GM18951 (cell line): Measurements from ENCODE around the gene FOXO3B.
"Not testable (repeated sequence)": the region's sequence is repeated elsewhere in the genome, so short reads cannot be mapped to it uniquely, and the experiment has no call there.

Source experiments
- in situ Hi-C: fragments of 300-500 bp; cut with MboI; formaldehyde crosslinking; loops from one replicate; pipeline ENCODE4 v1.12.0; 2022; ENCODE audit warnings: low sequenced_read_pairs, mixed read lengths, inconsistent platforms; ENCODE audit not compliant: unreplicated experiment

The FOXO3B gene

DNA sequence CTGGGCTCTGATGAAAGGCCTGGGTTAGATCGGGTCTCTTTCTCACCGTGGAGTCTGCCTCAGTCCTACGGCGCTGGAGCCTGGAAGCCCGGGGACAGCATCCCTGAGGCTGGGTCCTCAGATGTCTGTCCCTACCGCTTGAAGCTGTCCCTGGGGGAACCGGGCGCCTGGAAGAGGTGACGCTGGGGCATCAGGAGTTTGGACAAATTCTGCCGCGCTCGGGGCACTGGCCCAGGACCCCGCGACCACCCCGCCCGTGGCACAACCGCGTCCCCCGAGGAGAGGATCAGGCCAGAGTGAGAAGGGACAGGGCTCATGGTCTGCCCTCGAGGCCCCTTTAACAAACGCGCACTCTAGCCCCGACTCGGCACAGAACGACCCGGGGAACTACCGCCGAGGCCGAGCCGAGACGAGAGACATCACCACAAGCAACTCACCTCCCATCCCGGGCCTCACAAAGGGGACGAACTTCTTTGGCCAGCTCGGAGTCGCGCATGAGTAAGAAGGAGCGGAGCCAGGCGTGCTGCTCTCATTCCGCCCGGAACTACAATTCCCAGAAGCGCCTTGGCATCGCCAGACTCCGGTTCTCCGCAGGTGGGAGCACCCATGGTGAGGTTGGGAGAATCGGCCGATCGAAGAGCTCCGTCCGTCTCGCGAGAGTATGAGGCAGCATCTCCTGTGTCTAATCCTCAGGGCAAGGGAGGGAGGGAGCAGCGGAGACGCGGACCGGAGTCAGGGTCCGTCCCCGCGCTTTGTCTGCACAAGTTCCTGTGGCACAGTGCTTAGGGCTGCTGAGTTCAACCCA is at the start of gene FOXO3B:
TSS of gene FOXO3B (minus strand) at position 548 of the 805 bp plus-strand sequence. CDS start 663 bp downstream, outside the sequence.
- in situ Hi-C loops = not testable (repeated sequence)

DNA sequence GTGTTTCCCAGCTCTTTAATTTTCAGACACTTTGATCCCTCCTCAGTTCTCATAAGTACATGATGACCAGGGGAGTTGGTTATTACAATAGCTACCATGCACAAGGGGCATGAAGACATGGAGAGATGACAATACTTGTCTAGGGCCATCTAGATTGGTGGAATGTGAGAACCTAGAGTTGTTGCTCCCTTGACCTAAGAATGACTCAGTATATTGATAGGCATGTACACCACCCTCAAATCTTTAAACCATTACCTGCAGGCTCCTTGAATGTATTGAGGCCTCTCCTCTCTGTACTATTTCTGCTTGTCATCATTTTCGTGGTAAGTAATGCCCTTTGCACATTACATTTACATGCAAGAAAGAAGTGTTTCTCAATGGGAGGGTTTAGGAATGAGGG is 41.4 kb upstream of the FOXO3B start:
- in situ Hi-C loops = not testable (repeated sequence)

DNA sequence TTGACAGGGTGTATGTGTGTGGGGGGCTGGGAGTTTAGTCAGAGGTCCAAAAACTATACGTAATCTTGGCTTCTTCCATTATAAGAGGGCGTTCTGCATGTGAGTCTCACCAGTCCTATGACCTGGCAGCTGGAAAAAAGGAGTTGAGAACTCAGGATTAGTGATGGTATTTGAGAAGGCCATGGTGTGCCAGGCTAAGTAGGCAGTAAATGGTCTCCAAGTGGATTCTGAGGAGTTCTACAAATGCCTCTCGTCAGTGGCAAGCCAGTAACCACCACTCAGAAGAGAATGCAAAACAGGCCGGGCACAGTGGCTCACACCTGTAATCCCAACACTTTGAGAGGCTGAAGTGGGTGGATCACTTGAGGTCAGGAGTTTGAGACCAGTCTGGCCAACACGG is 40.5 kb upstream of the FOXO3B start:
- in situ Hi-C loops = not testable (repeated sequence)

DNA sequence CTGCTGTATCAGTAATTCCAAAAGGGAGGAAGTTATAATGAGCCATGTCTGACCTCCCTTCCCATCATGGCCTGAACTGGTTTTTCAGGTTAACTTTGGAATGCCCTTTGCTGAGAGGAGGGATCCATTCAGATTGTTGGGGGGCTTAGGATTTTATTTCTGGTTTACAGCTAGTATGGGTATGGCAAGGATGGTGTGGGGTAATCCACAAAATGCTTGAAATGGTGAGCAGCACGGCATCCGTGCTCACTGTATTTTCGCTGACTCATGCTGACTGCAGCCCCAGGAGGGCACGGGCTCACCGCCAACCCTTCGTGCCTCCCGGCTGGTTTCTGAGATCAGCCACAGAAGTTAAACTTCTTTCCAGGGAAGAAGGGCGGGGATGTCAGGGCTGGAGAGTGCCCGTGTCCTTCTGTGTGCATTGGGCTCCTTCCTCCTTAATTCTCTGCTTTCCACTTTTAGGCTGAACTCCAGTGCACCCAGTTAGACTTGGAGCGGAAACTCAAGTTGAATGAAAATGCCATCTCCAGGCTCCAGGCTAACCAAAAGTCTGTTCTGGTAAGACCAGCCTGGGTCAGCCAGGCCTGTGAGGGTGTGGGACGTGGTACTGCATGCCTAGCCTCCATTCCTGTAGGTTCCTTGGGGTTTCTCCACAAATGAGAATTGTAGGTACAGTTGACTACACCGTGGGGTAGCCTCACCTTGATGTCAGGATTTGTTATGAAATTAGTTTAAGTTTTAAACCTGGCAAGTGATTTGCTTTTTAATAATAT is 39.8 kb upstream of the FOXO3B start:
- in situ Hi-C loops = not testable (repeated sequence)

DNA sequence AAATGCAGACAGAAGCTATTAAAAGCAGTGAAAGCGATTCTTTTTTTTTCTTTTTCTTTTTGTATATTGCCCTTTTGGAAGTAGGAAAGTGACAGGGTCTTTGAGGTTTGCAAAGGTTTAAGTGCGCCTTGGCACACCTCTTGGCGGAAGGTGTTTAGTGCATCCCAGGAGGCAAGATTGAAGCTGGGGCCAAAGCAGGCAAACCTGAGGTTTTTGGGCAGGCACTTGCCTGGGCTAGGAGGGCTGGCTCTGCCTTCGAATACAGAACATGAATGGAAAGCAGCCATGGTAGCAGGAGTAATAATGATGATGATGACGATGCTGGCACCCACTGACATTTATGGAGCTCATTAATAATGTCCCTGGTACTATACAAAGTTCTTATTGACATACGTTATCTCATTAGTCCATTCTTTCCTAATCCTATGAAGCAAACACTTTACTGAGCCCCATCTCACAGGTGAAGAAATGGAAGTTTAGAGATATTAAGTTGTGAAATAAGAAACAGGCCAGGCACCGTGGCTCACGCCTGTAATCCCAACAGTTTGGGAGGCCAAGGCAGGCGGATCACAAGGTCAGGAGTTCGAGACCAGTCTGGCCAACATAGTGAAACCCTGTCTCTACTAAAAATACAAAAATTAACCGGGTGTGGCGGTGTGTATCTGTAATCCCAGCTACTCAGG is 37.5 kb upstream of the FOXO3B start:
- in situ Hi-C loops = not testable (repeated sequence)

DNA sequence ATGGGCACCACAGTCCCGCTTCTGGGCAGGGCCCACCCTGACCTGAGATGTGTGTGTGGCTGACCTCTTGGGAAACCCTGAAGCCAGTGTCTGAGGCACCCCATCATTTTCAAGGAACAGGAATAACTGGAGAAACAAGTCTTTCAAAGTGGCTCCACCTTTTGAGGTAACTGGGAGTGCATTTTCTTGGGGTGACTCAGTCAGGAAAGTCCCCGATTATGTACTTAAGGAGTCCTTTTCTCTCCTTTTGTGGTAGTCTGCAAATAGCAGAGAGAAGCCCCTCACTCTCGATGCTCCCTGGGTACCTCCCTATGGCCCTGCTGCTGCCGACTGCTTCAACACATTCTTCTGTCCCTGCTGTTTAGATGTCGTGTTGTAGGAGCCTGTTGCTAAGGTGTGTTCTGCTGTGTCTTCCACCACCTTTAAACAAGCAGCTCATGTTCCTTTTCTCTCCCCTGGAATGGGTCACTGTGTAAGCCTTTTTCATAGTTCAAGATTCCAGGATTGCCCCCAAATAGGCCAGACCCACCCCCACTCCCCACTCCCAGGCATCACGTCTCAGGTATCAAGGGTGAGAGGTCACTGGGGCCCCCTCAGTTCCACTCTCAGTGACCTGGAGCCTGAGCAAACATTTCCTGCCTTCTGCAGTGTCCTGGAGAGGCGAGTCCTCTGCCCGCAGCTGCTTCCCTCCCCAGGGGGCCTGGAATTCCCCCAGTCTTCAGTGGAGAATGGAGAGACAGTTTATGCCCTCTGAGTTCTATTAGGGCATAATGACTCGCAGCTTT is 36.7 kb upstream of the FOXO3B start:
- in situ Hi-C loops = not testable (repeated sequence)

DNA sequence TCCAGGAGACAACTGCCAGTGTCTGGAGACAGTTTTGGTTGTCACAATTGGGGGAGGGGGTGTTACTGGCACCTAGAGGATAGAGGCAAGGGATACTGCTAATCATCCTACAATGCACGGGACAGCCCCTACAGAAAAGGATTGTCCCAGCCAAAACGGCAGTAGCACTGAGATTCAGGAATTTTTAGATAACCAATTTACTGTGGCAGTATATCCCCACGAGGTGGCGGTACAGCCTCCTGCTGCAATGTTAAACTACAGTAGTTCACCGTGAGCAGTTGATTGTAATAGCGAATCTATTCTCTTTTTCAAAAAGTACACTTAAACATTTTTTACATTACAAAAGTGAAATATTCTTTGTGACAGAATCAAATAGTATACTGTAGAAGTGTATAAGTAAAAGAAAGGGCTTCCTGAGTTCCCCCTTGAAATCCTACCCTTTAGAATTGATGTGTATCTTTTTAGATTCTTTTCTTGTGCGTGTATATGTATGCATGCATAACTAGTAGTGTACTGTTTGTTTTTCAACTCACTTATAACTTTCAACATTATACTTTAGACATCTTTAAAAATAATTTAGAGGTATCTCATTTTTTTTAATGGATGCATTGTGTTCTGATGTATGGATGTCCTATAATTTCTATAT is 30.4 kb upstream of the FOXO3B start:
- in situ Hi-C loops = not testable (repeated sequence)

DNA sequence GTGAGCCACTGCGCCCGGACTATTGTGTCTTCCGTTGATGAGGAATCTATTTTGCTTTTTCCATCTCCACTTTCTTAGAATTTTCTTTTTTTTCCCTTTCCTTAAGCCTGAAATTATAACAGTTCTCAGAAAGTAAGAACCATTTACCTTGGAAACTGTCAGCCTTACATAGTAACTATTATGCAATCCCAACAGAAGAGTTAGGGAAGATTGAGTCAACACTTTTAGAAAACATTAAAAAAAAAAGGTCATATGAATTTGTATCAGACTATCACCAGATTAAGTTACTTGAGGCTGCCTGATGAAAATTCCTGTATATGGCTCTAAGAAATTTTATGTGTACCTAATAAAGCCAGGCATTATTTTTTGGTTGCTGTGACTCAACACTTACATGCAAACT is 26.1 kb upstream of the FOXO3B start:
- in situ Hi-C loops = not testable (repeated sequence)

DNA sequence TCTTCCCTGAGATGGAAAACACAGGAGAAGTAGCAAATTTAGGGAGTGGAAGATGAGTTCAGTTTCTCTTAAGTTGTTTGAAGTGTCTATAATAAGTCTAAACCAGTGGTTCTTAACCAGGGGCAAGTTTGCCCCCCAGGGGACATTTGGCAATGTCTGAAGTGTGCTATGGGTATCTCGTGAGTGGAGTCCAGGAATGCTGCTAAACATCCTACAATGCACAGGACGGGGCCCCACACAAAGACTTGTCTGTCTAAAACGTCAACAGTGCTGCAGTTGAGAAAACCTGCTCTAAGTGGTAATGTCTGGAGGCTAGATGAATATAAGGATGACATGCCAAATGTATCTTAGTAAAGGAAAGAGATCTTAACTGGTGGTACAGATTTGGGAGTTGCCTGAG is 23.8 kb upstream of the FOXO3B start:
- in situ Hi-C loops = not testable (repeated sequence)

DNA sequence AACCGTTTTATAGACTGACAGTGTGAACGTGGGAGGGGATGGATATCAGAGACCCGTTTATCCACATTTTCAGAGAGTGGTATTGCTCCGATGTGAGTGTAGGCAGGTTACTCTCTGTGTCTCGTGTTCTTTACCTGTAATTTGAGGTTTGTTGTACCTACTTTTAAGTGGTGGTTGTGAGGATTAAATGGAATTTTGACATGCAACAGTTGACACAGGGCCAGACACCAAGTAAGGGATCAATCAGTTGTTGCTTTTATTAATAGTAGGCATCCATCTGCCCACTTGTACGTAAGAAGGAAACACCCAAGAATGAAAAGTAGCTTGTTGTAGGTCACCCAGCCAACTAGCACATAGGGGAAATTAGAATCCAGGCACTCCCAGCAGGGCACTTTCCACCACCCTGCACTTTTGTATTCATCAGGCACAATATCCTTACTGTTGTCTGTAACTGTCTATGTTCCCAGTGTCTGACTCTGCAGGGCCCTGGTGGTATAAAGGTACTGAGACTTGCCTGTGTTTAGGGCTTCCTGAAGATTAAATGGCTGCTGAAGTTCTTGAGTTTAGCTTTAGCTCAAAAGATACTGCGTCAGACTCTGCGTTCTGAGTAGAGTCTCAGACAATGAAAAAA is 16.5 kb upstream of the FOXO3B start:
- in situ Hi-C loops = not testable (repeated sequence)

DNA sequence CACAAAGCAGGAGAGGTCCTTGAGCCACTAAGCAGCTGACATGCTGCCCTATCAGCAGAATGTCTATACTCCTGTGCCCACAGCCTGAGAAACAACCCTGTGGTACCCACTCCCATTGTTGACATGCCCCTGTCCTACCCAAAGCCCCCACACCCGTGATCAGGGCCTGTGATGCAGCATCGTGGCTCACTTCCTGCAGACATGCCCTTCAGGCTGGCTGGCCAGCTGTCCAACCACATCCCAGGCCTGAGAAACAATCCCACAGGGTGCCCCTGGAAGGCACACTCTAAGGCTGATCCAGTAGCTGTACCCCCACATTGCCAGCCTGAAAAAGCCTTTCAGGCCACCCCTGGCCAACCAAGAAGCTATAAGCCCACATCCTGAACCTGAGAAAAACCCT is 13.0 kb upstream of the FOXO3B start:
- in situ Hi-C loops = not testable (repeated sequence)

DNA sequence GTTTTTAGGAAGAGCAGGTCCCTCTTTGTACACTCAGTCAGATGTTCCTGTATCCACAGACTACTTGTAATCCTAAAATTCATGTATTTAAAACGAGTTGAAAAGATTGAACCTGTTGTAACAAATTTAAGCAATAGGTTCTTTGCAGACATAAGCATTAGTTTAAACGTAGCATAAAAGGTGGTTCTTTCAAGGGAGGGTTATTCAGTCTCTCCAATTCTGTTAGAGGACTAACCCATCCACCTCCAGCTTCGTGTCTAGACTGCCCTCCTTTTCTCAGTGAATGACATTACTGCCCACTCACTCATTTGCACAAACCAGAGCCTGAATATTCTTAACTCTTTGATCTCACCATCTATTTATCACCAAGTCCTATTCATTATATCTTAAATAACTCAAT is 554 bp upstream of the FOXO3B start:
- in situ Hi-C loops = not testable (repeated sequence)

DNA sequence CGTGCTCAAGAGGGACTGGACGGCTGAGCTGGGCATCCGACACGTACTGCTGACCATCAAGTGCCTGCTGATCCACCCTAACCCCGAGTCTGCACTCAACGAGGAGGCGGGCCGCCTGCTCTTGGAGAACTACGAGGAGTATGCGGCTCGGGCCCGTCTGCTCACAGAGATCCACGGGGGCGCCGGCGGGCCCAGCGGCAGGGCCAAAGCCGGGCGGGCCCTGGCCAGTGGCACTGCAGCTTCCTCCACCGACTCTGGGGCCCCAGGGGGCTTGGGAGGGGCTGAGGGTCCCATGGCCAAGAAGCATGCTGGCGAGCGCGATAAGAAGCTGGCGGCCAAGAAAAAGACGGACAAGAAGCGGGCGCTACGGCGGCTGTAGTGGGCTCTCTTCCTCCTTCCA is 4.7 kb downstream of the FOXO3B start:
- in situ Hi-C loops = not testable (repeated sequence)

DNA sequence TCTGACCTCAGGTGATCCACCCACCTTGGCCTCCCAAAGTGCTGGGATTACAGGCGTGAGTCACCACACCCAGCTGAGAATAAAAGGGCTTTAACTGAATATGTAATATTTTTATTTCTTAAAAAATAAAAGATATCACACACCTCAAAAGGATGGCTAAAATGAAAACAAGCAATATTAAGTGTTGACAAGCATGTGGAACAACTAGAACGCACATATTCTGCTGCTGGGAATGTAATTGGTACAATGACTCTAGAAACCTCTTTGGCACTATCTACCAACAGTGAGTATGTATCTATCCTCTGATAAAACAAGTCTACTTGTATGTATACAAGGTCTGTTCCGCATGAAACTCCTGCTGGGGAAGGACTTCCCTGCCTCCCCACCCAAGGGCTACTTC is 5.2 kb downstream of the FOXO3B start:
- in situ Hi-C loops = not testable (repeated sequence)

DNA sequence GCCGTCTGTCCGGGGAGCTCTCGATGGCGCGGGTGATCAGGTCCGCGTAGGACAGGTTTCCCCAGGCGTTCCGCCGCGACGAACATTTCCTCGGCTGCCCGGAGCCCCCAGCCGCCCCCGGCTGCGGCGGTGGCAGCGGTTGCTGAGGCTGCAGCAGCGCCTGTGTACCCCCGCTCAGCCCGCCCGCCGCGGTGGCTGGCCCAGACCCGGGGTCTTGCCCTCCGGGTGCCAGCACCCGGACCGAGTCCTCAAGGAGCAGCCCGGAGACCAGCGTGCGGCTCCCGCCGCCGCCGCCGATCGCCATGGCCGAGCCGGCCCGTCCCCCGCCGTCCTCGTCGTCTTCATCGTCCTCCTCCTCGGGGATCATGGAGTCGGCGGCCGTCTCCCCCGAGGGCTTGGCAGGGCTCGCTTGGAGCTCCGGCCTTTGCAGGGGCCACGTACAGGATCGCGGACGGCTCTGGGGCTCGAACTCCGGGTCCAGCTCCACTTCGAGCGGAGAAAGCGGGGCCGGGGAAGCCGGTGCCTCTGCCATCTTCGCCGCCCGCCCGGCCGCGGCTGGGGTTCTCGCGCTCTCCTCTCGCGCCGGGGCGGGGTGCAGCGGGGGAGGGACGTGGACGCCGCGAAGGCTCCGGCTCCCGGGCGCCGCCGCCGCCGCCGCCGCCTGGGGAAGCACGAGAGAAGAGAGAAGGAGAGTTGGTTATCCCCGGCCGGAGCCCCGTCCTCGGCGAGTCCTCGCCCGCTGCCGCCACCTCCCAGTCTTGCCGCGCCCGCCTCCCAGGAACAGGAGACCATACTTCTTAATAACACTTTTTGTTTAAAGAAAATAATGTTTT is 9.5 kb downstream of the FOXO3B start:
- in situ Hi-C loops = not testable (repeated sequence)

DNA sequence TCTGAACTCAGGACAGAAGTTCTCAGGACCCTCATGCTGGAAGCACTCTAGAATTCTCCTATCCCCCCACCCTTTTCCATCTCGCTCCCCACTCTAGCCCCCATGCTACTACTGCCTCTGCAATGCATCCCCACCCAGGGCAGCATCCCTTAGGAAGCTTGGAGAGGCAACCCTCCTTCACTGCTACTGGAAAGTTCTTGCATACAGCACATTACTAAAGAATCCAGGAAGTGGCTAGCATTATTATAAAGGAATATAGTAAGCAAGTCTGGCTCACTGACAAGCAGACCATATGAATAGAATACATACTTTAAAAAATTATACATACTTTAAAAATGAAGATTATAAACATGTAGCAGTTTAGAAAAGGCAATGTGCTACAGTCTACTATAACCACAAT is 13.5 kb downstream of the FOXO3B start:
- in situ Hi-C loops = not testable (repeated sequence)

DNA sequence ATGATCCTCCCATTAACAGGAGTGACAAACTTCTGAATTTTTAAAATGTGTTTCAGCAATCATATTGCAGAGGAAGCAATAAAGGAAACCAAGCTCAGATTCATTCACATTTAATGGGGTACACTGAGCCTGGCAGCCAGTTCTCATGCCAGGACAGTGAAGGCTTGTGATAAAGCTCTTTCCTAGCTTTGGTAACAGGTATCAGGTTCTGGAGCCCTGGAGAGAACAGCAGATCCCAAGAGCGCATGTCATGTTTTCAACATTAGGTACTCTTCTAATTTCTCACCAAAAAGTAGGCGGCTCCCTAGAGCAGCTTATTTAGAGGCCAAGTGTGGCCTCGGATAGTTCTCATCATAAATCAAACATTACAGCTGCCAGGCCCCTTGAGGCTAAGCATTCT is 14.6 kb downstream of the FOXO3B start:
- in situ Hi-C loops = not testable (repeated sequence)

DNA sequence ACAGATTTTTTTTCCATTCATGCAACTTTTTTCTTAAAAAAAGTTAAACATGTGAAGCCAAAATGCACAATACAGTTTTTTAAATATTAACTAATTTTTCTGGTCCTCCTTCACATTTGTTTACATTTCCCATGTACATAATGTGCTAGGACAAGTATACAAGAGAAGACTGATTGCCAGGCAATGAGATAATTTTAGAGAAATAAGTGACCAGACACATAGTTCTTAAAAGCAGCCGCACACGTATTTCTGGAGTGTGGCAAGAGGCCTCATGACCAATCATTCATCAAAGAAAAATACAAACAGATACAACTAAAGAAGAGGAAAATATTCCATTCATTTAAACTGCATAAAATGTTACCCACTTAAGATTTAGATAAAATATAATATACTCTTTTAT is 15.8 kb downstream of the FOXO3B start:
- in situ Hi-C loops = not testable (repeated sequence)
